ENCODE results near the gene ALPK3.

Gene ALPK3, protein sequence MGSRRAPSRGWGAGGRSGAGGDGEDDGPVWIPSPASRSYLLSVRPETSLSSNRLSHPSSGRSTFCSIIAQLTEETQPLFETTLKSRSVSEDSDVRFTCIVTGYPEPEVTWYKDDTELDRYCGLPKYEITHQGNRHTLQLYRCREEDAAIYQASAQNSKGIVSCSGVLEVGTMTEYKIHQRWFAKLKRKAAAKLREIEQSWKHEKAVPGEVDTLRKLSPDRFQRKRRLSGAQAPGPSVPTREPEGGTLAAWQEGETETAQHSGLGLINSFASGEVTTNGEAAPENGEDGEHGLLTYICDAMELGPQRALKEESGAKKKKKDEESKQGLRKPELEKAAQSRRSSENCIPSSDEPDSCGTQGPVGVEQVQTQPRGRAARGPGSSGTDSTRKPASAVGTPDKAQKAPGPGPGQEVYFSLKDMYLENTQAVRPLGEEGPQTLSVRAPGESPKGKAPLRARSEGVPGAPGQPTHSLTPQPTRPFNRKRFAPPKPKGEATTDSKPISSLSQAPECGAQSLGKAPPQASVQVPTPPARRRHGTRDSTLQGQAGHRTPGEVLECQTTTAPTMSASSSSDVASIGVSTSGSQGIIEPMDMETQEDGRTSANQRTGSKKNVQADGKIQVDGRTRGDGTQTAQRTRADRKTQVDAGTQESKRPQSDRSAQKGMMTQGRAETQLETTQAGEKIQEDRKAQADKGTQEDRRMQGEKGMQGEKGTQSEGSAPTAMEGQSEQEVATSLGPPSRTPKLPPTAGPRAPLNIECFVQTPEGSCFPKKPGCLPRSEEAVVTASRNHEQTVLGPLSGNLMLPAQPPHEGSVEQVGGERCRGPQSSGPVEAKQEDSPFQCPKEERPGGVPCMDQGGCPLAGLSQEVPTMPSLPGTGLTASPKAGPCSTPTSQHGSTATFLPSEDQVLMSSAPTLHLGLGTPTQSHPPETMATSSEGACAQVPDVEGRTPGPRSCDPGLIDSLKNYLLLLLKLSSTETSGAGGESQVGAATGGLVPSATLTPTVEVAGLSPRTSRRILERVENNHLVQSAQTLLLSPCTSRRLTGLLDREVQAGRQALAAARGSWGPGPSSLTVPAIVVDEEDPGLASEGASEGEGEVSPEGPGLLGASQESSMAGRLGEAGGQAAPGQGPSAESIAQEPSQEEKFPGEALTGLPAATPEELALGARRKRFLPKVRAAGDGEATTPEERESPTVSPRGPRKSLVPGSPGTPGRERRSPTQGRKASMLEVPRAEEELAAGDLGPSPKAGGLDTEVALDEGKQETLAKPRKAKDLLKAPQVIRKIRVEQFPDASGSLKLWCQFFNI (N-terminal part only)

DNA sequence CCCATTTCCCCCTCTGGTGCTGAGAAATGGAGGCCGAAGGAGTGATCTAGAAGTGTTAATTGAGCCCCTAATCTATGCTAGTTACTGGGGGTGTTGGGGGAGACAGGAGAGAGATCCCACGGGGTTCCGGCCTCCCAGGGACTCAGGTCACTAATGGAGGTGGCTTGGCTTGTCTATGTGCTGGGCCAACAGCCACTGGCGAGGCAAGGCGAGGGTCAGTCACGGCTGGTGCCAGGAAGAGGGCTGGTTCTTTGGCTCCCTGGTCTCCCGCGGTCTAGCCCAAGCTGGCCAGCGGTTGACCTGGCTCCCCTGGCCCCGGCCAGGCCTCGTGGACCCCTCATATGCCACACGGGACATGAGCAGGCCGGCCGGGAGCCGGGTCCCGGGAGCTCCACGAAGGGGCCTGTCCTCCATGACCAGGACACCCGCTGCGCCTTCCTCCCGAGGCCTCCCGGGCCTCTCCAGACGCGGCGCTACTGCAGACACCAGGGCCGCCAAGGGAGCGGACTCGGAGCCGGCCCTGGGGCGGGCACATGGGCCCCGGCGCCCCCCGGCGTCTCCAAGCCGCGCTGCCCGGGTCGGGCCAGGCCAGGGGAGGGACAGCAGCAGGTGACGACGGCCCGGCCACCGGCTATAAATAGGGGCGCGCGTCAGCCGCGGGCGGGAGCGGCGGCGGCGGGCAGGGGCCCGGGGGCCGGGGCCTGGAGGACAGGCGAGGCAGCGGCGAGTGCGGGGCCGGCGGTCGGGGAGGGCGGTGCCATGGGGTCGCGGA, at the start of gene ALPK3:
Gene ALPK3, plus strand, starts transcription at position 663 of the 772 bp plus-strand sequence. Its CDS starts 97 bp downstream, at position 760.
- no peak for DNase-seq

DNA sequence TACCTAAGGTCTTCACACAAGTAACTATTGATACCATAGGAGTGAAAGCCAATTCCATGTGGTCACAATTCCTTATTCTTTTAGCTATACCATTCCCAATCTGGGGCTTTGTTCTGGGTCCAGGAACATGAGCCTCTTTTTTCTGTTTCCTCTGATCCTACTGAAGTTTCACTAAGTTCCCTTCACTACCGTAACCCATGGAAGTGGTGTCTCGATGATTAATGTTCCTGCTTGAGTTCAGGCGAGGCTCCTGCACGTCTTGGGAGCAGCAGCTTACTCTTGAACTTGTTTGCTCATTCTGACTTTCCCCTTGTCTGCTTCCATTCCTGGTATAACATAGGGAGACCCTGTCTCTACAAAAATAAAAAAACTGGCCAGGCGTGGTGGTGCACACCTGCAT, 45.1 kb upstream of the ALPK3 start:
- no peak for DNase-seq

DNA sequence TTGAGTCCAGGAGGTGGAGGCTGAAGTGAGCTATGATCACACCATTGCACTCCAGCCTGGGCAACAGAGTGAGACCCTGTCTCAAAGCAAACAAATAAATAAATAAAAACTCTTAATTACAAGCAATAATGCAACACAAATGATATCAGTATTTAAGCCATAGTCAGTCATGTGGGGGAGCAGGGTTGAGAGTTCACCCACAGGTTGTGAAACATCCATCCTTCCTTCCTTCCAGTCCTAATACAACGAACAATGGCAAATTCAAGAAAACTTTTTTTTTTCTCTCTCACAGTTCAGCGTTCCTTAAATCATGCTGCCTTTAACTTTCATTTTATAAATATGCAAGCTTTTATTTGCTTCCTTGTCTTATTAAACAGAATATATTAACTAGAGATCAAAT, 44.7 kb upstream of the ALPK3 start:
- no peak for DNase-seq

DNA sequence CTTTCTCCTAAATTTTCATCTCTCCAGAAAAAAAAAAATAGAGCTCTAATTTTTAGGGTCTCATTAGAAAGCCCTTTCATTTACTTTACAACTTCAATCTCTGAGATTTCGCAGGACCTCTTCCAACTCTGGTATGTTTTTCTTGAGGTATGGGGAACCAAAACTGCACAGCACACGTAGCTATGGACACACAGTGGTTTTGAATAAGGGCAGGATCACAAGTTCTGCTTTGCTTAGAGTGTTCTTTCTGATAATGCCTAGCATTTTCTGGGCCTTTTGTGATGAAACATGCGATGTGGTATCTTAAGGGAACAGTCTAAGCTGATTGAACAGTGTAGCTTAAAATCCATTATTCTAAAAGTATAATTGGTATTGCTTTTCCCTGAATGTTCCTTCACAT, 43.4 kb upstream of the ALPK3 start:
- DNase-seq, result no peak

DNA sequence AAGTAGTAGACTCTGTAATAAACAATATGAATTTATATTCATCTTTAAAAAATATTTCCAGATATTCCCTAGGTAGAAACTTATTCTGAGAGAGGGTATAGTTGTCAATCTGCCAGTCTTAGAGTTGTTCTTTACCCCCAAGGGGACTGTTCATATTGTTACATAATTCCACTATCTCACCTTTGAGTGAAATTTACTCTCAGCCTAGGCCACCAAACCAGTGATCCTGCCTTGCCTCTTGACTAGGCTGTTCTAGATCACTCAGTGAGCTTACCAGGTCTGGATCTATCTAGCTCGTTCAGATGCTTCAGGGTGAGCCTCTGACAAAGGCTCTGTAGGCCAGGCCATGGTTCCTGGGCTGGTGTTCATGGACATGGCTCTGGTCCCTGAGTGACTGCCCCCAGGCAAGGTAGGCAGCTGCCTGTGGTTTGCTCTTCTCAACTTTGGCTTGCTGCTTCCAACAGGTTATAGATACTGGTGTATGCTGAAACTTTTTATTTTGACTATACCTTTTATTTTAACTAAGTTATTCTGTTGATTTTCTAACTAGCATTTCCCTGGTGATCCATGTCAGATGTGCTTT, 41.2 kb upstream of the ALPK3 start:
- DNase-seq, result no peak

DNA sequence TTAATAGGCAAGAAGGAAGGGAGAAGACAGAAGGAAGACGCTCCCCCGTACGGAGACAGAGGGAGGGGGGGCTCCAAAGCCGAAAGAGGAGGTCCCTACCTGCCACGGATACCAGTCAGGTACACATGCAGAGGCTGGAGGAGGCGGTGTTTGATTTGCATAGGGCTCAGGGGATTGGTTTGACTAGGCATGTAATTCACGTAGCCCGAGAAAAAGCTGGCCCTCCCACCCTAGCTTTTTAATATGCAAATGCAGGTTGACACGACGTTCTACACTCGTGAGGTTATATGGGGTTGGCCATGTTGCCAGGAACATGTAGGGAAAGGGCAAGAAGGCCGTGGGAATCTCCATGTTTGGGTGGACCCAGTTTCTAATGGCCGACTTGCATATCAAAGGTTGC, 39.0 kb upstream of the ALPK3 start:
- DNase-seq, result no peak

DNA sequence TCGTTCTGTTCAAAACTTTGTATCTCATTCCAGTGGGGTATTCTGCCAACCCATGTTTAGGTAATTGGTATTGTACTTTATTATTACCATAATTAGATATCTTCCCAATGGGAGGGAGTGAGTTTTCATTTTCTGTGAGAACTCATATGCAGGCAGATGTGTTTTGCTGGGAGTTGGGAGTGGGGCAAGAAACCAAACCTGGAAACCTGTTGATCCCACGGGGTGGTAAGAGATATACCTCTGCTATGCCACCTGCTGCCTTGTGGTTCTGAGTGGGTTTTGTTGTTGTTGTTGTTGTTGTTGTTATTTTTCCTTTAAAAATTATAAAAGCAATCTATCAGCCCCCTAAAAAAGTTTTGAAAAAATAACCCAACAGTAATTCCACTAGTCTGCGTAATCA, 36.7 kb upstream of the ALPK3 start:
- DNase-seq, result no peak

DNA sequence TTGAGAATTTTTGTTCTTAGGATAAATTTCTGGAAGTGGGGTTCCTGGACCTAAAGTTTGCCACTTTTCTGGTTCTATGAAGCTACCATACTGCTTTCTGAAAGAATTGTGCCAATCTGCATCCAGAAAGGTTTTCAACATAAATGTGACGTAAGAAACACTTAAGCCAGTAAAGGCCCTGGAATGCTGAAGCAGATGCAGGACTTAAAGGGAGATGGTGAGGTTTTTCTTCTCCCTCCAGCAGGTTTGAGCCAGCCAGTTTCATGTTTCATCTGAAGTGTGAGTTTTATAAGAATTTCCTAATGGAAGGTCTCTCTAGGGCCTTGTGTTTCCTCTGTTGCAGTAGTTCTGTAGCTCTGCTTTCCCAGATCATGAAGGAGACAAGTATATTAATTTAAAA, 35.7 kb upstream of the ALPK3 start:
- DNase-seq, result no peak

DNA sequence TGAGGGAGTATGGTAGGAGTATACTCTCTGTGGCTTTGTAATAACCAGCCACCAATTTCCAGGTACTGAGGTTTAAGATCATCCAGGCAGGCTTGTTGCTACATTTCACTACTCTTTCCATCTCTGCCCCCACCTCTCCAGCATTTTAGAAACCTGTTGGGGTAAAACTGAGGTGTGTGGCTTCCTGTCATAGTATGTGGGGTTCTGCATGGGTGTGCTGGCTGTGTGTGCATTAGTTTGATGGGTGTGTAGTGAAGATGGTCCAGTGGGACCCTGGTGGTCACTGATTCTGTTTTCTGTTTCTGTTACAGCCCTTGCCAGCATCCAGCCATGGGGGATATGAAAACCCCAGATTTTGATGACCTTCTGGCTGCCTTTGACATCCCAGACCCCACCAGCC, 34.8 kb upstream of the ALPK3 start:
- DNase-seq, result no peak

DNA sequence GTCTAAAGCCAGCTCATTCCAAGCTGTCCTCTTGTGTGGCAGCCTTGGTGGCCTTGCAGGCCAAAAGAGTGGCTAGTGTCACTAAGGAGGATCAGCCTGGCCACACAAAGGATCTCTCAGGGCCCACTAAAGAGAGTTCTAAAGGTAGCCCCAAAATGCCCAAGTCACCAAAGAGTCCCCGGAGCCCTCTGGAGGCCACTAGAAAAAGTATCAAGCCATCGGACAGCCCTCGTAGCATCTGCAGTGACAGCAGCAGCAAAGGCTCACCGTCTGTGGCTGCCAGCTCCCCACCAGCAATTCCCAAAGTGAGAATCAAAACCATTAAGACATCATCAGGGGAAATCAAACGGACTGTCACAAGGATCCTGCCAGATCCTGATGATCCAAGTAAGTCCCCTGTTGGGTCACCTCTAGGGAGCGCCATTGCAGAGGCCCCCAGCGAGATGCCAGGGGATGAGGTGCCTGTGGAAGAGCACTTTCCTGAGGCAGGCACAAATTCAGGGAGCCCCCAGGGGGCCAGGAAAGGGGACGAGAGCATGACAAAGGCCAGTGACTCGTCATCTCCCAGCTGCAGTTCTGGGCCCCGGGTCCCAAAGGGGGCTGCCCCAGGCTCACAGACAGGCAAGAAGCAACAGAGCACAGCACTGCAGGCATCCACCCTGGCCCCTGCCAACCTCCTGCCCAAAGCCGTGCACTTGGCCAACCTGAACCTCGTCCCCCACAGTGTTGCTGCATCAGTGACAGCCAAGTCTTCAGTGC, 33.5 kb upstream of the ALPK3 start:
- DNase-seq, result no peak

DNA sequence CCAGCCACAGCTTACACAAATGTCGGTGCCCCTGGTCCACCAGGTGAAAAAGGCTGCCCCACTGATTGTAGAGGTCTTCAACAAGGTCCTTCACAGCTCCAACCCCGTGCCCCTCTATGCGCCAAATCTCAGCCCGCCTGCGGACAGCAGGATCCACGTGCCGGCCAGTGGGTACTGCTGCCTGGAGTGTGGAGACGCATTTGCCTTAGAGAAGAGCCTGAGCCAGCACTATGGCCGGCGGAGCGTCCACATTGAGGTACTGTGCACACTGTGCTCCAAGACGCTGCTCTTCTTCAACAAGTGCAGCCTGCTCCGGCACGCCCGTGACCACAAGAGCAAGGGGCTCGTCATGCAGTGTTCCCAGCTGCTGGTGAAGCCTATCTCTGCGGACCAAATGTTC, 32.9 kb upstream of the ALPK3 start:
- no peak for DNase-seq

DNA sequence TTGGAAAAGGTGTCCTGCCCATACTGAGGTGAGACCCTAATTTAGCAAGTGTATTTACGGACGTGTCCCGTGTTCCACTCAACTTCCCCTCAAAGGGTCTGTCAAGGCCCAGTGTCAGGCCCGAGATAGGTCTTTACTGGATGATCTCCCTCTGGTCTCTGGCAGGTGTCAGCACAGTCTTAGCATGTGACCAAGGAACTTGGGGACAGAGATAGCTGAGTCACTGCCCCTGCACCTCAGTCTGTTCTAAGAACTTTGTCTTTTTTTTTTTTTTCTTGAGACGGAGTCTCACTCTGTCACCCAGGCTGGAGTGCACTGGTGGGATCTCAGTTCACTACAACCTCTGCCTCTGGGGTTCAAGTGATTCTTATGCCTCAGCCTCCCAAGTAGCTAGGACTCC, 32.1 kb upstream of the ALPK3 start:
- no peak for DNase-seq

DNA sequence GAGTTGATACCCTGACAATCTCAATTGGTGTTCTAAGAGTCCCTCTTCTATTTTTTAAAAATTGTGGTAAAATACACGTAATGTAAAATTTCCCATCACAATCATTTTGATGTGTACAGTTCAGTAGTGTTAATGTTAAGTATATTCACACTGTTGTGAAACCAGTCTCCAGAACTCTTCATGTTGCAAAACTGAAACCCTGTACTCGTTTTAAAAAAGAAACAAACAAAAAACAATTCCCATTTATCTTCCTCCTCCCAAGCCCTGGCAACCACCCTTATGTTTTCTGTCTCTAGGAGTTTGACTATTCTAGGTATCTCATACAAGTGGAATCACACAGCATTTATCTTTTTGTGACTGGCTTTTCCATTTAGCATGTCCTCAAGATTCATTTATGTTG, 28.7 kb upstream of the ALPK3 start:
- no peak for DNase-seq

DNA sequence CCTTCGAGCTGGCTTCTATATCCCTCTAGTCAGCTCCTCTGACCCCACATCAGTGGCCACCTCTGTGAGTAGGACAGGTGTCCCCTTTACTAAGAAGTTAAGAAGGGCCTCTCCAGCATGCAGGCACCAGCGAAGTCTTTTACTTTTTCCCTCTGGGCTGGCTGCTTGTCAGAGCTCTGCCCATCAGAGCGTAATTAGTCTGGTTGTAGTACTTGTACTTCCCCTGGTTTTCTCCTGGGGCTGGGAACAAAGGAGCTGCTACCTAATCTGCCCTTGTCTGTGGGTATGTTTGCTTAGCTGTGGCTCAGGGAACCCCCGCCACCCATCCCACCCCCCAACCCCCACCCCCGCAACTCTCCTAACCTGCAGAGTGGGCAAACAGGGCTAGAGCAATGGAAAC, 27.4 kb upstream of the ALPK3 start:
- DNase-seq, result no peak

DNA sequence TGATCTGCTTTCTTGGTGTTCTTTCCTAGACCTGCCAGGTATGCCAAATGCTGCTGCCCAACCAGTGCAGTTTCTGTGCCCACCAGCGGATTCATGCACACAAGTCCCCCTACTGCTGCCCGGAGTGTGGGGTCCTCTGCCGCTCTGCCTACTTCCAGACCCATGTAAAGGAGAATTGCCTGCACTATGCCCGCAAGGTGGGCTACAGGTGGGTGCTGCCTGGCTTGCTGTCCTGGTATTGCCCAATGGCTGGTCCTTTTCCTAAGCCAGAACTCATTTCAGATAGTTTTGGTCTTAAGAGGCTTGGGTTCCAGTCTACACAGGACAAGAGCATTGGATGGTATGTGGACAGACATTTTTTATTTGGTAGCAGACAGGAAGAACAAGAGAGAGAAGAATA, 26.5 kb upstream of the ALPK3 start:
- no peak for DNase-seq

DNA sequence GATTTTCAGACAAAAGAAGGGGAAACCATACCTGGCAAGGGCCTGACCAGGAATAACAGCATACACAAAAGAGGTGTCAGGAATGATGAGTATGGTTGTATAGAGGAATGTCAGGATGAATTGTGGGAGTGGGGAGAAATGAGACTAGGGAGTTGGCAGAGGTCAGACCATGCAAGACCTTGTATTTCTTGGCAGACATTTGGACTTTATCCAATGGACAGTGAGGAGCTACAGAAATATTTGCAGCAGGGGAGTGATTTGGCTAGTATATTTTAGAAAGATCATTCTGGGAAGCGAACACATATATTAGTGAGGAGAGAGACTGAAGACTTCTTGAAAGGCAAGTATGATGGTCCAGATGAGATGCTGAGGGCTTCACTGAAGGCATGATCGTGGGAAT, 25.4 kb upstream of the ALPK3 start:
- no peak for DNase-seq

DNA sequence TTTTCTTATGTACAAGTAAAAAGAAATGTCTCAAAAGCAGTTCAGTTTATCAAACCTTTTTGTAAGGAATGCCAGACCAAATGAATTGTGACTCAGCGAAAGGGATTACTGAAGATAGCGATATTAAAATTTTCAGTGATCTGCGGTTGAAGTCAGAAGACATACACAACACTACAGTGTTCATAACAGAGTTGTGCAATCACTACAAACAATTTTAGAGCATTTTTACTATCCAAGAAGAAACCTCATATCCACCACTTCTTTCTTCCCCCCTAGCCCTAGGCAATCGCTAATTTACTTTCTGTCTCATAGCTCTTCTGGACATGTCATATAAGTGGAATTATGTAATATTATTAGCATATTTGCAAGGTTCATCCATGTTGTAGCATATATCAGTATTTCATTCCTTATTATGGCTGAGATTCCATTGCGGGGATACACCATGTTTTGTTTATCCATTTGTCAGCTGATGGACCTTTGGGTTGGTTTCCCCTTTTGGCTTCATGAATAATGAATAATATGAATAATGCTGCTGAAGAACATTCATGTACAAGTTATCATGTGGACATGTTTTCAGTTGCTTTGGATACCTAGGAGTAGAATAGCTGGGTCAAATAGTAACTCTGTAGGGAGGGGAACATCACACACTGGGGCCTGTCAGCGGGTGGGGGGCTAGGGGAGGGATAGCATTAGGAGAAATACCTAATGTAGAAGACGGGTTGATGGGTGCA, 23.6 kb upstream of the ALPK3 start:
- no peak for DNase-seq

DNA sequence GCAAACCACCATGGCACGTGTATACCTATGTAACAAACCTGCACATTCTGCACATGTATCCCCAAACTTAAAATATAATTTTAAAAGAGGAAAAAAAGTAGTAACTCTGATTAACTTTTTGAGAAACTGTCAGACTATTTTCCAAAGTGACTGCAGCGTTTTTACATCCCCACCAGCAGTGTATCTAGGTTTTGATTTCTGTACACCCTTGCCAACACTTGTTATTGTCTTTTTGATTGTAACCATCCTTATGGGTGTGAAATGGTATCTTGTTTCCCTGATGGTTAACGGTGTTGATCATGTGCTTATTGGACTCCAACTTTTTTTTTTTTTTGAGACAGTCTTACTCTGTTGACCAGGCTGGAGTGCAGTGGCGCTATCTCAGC, 23.0 kb upstream of the ALPK3 start:
- DNase-seq, result no peak

DNA sequence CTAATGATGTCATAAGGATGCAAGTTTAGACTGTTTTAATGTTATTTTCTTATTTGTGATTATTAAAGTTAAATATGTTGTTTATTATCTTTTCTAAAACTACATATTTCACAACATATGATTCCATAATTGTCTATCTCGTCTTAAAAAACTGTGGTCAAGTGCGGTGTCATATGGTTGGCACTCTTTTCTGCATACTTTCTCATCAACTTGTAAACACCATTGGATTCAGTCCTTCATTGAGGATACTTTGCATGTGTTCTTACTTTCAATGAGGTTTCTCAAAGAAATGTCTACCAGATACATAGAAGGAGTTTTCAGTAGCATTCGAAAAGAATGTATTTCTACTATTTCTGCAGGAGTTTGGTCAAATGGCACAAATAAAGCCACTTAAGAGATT, 22.0 kb upstream of the ALPK3 start:
- DNase-seq, result no peak

DNA sequence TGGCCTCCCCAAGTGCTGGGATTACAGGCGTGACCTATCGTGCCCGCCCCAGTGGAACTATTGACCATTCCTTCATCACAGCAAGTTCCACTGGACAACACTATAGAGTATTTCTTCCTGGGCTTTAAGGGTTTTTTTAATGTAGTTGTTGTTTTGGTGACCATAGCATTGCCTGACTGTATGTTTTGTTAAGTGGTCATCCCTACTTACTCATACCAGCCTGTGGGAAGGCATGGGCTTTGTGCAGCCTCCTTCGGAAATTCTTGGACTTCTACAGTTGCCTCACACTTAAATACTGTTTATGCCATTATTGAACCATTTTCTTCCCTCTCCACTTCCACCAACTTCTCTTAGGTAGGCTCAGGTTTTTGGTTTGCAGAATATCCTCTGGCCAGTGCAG, 19.9 kb upstream of the ALPK3 start:
- DNase-seq, result no peak

DNA sequence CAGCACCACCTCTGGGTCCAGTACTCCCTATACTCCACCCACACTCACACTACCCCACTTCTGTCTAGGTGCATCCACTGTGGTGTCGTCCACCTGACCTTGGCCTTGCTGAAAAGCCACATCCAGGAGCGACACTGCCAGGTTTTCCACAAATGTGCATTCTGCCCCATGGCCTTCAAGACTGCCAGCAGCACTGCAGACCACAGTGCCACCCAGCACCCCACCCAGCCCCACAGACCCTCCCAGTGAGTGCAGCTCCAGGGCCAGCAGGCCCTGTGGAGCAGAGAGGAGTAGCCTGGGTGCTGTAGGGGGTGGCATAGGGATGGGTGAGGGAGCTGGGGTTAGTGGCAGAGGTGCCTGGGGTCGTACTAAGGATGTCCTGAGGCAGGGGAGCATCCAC, 19.4 kb upstream of the ALPK3 start:
- no peak for DNase-seq

Data from CD4-positive, alpha-beta T cell treated with Interleukin-4 for 4 hours (primary cell).